Measurements from ENCODE around the gene DUOX1.

DUOX1 gene

DNA sequence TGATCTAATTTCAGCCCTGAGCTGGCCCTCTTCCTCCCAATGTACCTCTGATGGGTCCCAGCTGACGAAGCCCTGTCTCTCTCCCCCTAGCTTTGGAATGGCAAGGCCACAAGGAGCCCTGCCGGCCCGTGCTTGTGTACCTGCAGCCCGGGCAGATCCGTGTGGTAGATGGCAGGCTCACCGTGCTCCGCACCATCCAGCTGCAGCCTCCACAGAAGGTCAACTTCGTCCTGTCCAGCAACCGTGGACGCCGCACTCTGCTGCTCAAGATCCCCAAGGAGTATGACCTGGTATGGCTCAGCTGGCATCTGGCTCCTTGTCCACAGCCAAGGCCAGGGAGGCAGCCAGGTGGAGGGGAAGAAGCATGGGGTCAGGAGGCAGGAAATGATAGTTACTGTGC is 14.2 kb downstream of the DUOX1 start:
- DNase-seq = no peak

DNA sequence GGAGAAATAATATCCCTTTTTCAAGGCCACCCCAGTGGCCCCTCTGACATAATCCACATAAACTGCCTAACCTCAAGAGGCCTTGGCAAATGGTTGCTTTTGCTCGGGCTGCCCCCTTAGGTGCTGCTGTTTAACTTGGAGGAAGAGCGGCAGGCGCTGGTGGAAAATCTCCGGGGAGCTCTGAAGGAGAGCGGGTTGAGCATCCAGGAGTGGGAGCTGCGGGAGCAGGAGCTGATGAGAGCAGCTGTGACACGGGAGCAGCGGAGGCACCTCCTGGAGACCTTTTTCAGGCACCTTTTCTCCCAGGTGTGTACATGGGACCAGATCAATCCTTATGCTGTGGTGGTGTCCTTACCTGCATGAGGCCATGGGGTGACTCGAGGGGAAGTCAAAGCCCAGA is 15.0 kb downstream of the DUOX1 start:
- no peak for DNase-seq

DNA sequence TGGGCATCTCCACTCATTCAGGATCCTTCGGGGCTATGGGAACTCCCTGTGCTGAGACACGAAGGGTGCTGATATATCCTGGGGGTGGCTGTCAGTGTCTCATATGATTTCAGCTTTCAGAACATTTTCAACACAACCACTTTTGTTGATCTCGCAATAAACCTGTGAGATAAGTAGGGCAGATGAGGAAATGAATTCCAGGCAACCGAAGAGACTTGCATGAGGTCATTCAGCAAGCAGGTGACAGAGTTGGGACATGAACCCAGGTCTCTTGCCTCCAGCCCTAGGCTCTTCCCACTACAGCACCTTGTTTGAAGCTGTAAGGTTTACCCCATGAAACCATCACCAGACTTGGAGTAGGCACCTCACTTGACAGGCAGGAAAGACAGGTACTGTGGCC is 16.6 kb downstream of the DUOX1 start:
- DNase-seq = no peak

DNA sequence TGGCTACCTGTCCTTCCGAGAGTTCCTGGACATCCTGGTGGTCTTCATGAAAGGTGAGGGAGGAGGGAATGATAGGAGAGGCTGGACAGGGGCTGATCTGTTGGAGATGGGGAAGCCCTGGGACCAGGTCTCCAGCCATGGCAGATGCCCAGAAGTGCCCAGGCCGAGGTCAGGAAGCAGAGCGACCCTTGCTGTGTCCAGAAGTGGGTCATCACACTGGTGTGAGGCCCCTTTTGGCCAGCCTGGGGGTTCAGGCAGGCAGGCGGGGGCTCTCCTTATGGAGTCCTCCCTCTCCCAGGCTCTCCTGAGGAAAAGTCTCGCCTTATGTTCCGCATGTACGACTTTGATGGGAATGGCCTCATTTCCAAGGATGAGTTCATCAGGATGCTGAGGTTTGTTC is 17.8 kb downstream of the DUOX1 start:
- DNase-seq = no peak

DNA sequence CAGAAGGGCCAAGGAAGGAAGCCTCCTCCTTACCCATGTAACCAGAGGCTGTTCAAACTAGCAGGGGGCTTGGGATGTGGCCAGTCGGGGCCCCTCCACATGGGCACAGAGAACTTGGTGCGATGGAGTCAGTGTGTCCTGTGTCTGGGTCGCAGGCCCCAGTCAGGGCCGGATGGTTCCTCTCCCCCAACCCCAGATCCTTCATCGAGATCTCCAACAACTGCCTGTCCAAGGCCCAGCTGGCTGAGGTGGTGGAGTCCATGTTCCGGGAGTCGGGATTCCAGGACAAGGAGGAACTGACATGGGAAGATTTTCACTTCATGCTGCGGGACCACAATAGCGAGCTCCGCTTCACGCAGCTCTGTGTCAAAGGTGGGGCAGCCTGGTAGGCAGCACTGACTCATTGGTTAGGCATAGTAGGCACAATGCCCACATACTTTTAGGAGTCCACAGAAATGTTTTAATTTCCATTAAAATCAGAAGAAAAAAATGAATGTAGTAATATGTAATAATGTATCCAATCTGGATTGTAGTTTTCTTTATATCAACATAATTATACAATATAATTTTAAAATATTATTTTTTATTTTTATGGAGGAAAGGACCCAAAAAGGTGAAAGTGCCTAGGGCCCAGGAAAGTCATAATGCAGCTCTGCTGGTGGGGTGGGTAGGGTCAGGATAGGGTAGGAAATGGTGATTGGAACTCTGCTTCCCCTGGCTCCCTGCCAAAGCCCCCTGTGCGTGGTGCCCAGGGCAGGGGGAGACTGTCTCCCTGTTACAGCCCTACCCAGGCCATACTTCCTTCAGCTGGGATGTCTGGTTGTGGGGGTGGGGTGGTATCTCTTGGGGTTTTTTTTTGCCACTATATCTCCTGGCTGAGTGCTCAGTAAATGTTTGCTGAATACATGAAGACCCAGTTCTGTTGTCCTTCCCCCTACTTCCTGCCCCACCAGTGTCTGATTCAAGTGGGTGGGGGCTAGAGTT is 18.6 kb downstream of the DUOX1 start:
- DNase-seq = no peak

DNA sequence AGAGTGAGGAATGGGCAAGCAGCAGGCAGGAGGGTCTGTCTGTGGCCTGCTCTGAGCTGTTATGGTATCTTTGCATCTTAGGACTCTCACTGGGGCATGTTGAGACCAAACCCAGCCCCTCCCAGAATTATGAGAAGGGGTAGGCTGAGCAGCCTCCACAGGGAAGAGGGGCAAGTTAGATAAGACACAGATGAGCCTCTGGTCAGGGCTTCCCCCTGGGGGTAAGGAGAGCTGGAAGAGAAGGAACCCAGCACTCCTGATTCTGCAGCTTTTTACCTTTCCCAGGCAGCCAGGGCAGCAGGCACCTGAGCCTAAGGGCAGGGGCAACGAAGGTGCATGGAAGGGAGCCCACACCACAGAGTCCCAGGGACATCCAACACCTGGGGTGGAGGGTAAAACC is 19.3 kb downstream of the DUOX1 start:
- DNase-seq = no peak

DNA sequence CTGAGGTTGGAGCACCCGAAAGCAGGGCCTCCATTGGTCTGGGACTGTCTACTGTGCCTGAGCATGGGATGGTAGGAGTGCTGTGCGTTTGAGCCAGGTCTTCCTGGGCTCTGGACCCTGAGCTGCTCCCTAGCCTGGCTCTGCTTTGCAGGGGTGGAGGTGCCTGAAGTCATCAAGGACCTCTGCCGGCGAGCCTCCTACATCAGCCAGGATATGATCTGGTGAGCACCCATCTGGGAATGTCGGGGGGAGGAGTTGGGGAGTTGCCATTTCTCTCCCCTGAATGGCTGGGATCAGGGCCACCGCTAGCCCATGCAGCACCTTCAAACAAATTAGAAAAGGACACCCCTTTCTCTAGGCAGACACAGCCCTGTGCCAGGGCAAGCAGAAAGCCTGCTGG is 20.7 kb downstream of the DUOX1 start:
- no peak for DNase-seq

DNA sequence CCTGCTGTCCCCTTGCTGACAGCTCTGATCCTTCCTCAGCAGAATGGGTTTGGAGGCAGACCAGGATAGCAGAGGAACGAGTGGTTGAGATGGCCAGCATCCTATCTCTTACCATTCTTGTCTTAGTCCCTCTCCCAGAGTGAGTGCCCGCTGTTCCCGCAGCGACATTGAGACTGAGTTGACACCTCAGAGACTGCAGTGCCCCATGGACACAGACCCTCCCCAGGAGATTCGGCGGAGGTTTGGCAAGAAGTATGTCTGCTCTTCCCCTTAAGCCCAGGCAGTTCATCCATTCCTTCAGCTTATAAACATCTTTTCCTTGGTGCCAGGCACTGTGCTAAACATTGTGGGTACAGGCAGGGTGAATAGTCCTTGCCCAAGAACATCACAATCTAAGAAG is 21.2 kb downstream of the DUOX1 start:
- DNase-seq = no peak

DNA sequence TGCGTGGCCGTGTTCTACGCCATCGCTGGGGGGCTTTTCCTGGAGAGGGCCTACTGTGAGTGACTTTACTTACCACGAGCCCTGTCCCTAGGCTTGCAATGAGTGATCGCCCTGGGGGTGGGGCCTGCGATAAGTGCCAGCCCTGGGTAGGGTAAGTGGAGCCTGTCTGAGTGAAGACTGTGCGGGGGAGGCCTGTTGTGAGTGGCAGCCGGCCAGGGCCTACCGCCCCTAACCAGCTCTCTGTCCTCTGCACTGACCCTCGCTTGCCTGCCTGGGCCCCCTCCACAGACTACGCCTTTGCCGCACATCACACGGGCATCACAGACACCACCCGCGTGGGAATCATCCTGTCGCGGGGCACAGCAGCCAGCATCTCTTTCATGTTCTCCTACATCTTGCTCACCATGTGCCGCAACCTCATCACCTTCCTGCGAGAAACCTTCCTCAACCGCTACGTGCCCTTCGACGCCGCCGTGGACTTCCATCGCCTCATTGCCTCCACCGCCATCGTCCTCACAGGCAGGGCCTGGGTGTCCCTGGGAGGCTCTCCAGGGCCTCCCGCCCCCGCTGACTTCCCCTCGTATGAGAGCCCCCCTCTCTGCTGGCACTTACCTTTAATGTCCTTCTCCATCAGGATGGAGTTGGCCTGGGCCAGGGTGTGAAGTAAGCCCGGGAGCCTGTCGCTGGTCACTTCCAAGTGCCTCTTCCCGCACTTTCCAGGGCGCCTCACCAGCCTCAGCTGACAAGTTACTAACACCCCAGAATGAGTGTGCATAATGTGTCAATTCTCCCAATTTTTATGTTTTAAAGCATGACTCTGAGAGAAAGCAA is 22.4 kb downstream of the DUOX1 start:
- DNase-seq = no peak

DNA sequence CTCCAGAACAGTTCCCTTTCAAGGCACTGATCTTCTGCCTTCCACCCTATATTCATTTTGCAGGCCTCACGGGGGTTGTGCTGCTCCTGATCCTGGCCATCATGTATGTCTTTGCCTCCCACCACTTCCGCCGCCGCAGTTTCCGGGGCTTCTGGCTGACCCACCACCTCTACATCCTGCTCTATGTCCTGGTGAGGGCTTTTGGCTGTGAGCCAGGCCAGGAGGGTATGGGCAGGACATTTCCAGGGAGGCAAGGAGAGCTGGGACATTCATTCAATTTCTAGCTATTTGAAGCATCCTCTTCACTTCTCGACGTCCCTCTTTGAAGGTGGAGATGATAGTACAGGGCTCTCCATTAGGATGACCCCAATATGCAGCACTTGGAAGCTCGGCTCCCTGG is 25.9 kb downstream of the DUOX1 start:
- DNase-seq = no peak

DNA sequence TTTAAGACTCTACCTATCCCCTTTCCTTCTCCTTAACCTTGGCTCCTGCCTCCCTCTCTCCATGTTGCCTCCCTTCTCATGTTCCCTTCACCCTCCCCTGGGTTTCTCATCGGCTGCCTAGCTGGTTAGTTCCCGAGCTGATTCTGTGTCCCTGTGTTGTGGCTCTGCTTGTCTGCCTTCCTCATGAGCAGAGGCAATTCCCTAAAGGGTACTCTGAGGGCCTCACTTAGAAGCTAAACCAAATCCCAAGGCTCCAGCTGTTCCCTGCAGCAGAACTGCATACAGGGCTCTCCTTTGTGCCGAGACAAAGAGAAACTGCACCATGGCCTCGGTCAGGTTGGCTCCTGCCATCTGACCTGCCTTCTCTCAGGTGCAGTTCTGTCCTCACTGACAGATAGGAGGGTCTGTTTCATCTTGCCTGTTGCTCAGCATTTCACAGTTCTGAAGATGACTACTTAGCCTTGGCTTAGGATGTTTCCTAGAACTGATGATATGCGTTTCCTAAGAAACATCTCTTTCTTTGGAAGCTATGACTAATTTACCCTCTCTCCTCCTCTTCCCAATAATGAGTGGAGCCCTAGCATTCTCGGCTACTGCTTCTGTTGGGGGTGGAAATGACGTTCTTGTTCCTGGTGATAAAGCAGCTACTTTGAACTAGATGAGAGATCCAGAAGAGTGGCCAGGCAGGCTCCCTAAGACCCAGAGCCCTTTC is 27.1 kb downstream of the DUOX1 start:
- DNase-seq = no peak

DNA sequence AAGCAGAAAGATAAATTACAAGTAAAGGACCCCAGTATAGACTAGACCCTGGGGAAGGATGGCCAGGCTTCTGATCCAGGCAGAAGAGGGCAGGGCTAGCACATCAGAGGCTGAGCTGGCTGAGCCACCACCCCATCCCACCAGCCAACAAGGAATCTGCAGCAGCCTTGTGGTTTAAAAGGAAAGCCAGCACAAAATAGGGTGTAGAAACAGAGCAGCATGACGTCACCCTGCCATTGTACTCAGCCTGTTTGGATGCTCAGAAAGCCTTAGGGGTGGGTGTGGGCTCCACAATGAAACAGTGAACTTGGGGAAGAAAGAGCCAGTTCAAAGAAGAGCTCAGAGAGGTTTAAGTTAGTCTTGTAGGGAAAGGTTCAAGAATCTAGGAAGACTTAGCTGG is 28.2 kb downstream of the DUOX1 start:
- no peak for DNase-seq

DNA sequence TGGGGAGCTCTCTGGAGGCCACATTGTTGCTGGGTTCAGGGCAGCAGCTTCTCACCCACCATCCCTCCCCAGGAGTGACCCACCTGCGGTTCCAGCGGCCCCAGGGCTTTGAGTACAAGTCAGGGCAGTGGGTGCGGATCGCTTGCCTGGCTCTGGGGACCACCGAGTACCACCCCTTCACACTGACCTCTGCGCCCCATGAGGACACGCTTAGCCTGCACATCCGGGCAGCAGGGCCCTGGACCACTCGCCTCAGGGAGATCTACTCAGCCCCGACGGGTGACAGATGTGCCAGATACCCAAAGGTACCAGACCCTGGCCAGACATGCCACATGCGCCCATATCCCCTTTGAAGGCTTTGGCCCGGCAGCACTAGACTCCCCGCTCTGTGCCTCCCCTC is 31.9 kb downstream of the DUOX1 start:
- DNase-seq = no peak

DNA sequence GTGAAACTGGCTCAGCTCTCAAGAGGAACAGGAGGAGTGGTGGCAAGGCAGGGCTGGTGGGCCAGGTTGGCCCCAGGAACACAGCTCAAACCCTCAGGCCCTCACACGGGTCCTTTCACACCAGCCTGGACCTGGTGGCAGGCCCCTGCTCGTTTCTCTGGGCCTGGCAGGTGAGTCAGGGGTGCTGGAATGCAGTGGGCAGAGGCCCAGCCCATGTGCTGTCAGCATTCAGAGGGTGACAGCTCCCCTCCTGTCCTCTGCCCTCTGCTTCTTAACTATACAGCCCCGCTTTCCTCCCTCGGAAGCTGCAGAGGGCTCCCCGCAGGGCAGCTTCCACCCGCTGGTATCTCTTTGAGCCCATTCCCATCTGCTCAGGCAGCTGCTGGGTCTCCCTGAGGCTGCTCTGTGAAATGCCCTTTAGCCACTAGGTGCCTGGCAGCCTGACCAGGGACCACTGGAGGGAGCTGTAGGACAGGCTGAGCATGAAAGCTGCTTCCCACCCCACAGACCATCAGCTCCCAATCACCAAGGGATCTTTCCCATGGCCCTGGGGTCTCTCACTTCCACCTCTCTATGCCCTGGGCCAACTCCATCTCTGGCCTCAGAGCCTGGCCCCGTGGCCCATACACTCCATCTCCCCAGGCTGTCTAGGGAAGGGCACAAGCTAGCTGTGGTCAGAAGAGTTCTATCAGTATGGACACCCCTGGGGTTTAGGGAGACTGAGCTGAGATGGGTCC is 33.1 kb downstream of the DUOX1 start:
- DNase-seq = peak; percentile 62

DNA sequence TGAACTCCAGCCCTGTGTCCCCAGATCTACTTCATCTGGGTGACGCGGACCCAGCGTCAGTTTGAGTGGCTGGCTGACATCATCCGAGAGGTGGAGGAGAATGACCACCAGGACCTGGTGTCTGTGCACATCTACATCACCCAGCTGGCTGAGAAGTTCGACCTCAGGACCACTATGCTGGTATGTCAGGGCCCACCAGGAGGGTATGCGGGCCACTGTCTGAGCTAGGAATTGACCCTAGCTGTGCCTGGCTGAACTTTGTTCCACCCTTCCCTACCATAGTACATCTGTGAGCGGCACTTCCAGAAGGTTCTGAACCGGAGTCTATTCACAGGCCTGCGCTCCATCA is 33.7 kb downstream of the DUOX1 start:
- DNase-seq = no peak

DNA sequence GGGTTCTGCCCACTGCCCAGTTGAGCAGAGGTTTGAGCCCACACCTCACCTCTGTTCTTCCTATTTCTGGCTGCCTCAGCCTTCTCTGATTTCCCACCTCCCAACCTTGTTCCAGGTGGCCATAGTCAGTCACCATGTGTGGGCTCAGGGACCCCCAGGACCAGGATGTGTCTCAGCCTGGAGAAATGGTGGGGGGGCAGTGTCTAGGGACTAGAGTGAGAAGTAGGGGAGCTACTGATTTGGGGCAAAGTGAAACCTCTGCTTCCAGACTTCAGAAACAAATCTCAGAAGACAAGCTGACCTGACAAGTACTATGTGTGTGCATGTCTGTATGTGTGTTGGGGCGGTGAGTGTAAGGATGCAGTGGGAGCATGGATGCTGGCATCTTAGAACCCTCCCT is 35.1 kb downstream of the DUOX1 start:
- no peak for DNase-seq

DNA sequence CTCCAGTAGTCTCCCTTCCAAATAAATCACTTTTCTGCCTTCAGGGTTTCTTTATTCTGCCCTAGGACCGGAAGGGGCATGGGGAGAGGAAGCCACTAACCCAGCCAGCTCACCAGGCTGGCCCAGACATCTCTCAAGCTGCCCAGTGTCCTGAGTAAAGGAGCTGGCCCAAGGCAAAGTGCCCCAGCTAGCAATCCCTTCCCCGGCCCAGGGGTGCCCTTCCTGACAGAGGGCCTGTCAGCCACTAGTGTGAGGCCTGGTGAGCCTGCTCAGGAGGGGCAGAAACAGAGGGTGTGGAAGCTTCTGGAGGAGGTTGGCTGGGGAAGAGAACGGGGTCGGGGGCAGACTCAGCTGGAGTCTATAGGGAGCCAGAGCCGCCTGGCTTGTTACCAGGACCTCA is 35.7 kb downstream of the DUOX1 start:
- no peak for DNase-seq

DNA sequence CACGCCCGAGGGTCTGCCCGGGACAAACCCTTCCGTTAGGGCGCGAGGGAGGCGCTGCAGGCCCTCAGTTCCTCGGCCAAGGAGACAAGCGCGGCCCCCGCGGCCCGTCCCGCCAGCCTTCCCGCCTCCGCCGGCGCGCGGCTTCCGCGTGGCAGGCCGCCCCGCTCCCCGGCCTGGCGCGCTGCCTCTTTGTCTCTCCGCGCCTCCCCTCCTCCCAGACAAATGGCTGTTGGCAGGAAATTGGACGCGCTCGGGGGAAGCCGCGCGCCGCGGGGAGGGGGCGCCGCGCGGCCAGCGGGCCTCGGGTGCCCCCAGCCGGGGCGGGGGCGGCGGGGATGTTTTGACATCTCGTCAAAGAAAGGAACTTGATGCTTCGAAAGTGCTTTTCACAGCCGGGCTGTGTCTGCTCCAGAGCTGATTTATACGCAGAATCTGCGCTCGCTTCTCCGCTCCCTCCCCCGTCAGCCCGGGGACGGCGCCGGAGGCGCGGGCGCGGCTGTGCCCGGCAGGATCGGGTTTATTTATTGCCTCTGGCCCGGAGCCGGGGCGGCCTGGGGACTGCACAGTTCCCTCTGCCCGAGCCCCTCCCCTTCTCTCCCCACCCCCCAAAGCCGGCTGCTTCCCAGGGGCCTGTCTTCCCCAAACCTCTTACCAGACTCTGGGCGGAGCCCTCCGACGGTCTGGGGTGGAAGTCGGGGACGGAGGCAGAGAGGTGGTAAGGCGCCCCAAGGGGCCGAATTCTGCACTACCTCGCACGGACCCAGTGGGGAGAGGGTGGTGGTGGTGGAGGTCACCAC is 37.2 kb downstream of the DUOX1 start:
- DNase-seq = peak; percentile 84

DNA sequence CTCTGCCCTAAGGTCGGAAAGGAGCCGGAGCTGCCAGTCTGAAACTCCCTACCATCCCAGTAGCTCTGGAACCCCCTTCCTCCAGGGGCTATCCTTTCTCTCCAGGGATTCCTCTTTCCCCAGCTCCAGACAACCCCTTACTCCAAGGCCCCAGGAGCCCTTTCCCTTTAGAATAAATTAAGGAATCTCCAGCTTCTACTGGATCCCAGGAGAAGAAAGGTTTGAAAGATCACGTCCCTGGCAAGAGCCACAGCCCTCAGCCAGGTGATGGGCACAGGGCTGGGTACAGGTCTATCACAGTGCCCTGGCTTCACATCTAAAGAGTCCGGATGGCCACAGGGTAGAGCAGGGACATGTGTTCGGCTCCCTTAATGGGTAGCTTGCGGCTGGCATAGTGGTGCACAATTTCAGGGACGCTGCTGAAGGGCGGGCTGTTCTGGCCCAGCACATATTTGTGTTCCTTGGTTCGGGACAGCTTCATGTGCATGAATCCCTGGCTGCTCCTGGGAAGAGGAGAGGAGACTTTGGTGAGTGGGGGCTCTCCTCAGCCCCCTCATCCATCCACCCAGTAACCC is 37.9 kb downstream of the DUOX1 start:
- DNase-seq = no peak

DNA sequence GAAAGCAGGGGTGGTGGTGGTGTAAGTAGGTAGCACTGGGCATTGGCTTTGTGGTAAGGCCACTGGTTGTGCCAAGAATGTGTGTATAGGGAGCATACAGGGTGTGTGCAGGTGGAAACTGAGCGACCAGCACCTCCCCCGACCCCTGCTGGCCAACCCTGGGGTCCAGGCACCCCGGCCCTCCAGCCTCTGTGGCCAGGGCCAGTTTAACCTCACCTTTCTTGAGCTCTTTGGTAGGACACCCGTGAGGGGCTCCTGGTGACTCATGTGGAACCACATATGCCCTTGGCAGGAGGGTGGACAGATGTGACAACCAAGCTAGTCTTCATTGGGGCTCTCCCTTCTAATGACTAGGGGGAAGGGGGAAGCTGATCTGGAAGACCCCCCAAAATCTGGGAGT is 38.5 kb downstream of the DUOX1 start:
- DNase-seq = no peak

DNA sequence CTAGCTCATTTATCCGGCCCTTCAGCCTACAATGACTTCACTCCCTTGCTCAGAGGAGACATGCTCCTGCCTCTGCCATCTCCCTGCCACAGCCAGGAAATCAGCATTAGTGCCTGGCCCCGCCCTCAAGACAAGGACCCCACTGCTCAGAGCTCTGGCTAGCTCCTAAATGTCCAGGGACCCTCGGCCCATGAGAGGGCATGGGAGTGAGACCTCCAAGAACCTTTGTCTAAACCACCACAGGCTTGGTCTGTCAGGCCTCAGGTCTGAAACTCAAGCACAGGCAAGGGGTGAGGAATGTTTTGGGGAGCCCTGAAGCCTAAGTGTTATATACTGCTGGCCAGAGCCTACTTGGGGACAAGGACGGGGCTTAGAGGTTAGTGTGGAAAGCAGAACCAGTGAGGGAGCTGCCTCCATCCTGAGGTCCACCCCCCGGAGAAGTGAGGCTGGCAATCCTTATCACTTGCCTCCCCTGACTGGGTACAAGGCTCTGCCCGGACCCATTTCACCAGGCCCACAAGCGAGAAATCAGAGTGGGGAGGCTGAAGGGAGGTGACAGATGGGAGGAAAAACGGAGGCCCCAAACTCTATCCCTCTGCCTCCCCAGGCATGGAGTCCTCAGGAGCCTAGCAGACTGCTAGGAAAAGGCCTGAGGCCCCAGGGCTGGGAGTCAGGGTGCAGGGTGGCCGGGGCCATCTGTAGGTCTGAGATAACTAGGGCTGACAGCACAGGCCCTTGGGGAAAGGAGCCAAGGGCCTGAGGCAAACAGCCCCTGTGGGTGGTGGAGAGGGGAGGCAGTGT is 39.2 kb downstream of the DUOX1 start:
- no peak for DNase-seq
